GM12873 (cell line): Measurements from ENCODE around the gene SRSF11.

ENCODE experiments used
- CTCF ChIP-seq: IDR thresholded peaks from 2 replicates; pipeline ENCODE4 v1.5.1; 2012; ENCODE audit warnings: low read depth, mild to moderate bottlenecking, moderate library complexity, low read length, control low read depth; ENCODE audit not compliant: insufficient read depth; ENCODE audit errors: missing control alignments

The SRSF11 gene

GRCh38 chr1:70208292-70208691 is 12.9 kb upstream of the SRSF11 start:
- TF ChIP-seq CTCF: no peak

GRCh38 chr1:70210820-70211219 is 10.4 kb upstream of the SRSF11 start:
- TF ChIP-seq CTCF: no peak

GRCh38 chr1:70211541-70211940 is 9.6 kb upstream of the SRSF11 start:
- TF ChIP-seq CTCF: no peak

- no peak for TF ChIP-seq CTCF
These were observed 1.2 kb upstream of the SRSF11 start for GRCh38 chr1:70220015-70220414.

GRCh38 chr1:70220517-70221237 is 503 bp upstream of the SRSF11 start:
- TF ChIP-seq CTCF: no peak

GRCh38 chr1:70222716-70223235 is 1.6 kb downstream of the SRSF11 start:
- no peak for TF ChIP-seq CTCF

GRCh38 chr1:70224954-70225353 is 3.8 kb downstream of the SRSF11 start:
- no peak for TF ChIP-seq CTCF
